Skin epidermis (tissue), 12 donors: ENCODE data around the gene CENPM.
"Not testable (repeated sequence)": the region's sequence is repeated elsewhere in the genome, so short reads cannot be mapped to it uniquely, and the experiment has no call there.

ENCODE experiments used
- H3K27ac ChIP-seq, 21 experiments: fragments of 200-600 bp; sonication (generic) in 11 of 21; one replicate each; pipeline ENCODE4 v1.5.0; 2020; ENCODE audit warnings: mild to moderate bottlenecking in 3 of 21, inconsistent platforms in 2 of 21, moderate library complexity in 2 of 21
- H3K4me3 ChIP-seq, 7 experiments: fragments of 200-600 bp; sonication (generic) in 2 of 7; one replicate each; pipeline ENCODE4 v1.5.0; 2020; ENCODE audit warnings: inconsistent platforms in 2 of 7, mild to moderate bottlenecking in 2 of 7, moderate library complexity in 1 of 7

The CENPM gene

DNA sequence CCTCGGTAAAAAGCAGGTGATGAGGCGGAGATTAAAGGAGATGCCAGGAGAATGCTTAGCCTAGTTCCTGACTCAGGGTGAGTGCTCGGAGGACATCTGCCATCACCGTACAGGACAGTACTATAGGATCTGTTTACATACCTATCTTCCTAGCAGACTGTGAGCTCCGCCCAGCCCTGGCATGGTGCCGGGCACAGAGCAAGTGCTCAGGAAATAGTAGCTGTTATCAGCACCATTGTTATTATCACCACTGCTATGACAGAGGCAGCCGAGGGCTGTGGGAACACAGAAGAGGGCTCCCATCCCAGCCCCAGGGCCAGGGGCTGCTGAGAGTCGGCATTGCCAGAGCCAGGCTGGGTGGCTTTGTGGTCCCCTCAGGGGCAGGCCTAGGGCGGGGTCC, 21.6 kb upstream of the CENPM start:
- H3K27ac ChIP-seq = no peak overlapping the region

DNA sequence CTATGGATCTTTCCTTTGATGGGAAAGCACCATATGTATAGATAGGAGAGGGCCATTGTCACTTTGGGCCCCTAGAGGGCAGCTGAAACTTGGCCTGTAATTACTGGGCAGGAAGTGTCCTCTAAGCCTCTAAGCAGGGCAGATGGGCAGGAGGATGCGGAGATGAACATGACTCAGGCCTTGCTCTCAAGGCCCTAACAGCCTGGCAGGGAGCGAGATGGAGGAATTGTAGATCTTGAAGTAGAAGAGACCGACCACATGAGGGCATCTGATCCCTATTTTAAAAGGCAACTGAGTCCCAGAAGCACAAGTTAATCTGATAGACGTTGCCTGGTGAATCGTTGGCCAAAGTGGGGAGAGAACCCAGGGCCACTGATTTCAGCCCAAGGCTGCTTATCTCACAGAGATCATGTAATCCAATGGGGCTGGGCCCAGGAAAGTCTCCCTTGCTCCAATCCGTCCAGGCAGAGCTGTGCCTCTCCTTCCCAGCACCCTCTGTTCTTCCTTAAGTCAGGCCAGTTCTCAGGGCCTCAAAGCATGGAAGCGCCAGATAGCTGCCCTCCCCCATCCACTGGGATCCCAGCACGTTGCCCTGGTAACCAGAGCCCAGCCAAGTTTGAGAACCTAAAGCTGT, 19.8 kb upstream of the CENPM start:
- Histone ChIP-seq H3K27ac (no peak overlapping the region), H3K4me3 (no peak overlapping the region)

More for the DNA sequence above, 21.6 kb upstream of the CENPM start:
- H3K4me3 ChIP-seq = no peak overlapping the region

DNA sequence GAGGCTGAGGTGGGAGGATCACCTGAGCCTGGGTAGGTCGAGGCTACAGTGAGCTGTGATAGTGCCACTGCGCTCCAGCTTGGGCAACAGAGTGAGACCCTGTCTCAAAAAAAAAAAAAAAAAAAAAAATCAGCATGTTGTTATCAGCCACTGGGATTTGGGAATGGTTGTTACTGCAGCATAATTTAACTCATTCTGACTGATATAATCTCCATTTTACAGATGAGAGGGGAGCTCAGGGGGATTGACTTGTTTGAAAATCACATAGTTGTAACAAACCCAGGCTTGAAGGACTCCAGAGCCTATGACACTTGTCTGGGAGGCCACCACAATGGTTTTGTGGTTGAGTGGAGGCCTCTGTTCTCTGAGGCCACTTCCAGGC, 19.3 kb upstream of the CENPM start:
- no peak overlapping the region for H3K4me3 ChIP-seq
- no peak overlapping the region for H3K27ac ChIP-seq

DNA sequence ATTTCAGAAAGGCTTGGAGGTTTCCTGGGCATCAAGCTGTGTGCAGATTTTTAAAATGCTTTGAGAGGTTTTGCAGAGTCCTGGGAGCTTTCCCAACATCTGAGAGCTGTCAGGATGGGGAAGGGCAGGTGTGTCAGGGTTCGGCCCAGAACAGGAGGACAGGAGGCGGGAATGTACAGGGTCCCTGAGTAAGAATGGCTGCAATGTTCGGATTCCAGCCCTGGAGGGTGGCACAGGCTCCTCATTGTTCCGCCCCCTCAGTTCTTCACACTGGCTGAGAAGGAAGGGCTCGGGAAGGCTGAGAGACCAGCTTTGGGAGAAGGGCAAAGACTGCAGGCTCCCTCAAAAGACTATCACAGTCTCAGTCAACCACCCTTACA, 17.1 kb upstream of the CENPM start:
- peak overlapping the region in 1 of 21 experiments; percentile 57 for H3K27ac ChIP-seq
- no peak overlapping the region for H3K4me3 ChIP-seq

DNA sequence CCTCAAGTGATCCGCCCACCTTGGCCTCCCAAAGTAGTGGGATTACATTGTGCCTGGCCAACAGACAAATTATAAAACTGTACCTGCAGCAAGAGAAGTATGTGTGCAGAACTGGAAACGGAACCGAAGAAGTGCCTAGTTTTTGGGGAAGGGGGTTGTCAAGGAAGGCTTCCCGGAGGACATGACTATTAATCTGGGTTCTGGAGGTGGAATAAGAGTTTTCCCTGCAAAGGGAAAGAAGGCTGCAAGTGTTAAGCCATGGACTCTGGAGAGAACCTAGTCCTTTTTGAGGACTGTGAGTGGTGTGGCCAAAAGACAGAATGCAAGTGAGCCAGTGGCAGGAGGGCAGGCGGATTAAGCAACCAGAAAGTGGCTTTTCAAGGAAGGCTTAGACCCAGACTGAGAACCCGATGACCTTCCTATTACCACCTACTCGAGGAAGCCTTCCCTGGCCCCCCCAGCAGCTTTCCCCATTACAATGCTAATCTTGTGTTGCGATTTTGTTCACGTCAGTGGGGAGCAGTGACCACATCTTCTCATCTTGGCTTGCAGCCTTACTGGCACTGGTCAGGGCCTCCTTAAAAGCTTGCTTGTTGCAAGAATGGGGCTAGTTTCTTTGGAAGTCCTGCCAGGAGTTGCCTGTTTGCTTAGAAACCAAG, 16.6 kb upstream of the CENPM start:
- Histone ChIP-seq H3K27ac (peak overlapping the region in 1 of 21 experiments; percentile 17), H3K4me3 (no peak overlapping the region)

DNA sequence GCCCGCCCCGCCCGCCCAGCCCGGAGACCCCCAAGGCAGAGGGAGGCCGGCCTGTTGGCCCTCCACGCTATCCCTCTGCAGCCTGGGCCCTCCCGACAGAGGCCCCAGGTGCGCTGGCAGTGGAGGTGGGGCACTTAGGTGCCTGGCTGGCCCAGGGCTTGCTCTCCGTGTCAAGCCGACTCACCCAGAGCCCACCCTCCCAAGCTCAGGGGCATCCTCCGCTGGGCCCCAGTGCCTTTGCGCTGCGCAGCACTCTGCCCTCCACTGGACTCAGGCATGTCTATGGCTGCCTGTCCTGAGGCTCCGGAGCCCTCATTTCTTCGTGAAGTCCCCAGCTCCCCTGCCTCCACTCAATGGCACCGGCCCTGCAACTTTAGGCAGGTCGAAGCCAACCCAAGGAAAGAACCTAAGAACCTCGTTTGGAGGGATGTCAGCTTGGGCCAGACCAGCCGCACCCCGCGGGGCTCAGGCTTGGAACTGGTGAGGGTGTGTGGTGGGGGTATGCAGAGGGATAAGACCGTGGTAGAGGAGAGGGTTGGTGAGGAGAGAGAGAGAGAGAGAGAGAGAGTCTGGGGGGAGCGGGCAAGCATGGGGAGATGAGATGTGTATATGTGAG, 11.1 kb upstream of the CENPM start:
- H3K4me3 ChIP-seq = peak overlapping the region in 4 of 7 experiments; percentile 5 to 27 (median 12)

DNA sequence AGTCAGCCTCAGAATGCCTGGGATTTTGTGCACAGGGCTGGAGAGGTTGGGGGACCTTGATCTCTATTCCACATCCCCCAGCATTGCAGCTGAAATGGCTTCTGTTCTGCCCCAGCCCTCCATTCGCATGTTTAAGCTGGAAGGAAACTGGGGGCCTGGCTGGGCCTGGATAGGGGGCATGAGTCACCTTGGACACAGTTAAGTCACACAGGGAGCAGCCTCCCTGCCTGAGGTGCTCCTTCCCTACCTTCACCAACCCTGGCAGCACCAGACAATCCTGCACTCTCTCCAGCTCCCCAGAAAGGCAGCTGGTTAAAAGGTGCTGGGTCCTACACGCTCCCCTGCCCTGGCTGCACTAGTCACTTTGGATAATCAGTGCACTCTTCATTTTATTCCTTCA, 5.8 kb upstream of the CENPM start:
- no peak overlapping the region for H3K27ac ChIP-seq
- H3K4me3 ChIP-seq = no peak overlapping the region

More for the DNA sequence above, 11.1 kb upstream of the CENPM start:
- peak overlapping the region in 1 of 21 experiments; percentile 58 for H3K27ac ChIP-seq

DNA sequence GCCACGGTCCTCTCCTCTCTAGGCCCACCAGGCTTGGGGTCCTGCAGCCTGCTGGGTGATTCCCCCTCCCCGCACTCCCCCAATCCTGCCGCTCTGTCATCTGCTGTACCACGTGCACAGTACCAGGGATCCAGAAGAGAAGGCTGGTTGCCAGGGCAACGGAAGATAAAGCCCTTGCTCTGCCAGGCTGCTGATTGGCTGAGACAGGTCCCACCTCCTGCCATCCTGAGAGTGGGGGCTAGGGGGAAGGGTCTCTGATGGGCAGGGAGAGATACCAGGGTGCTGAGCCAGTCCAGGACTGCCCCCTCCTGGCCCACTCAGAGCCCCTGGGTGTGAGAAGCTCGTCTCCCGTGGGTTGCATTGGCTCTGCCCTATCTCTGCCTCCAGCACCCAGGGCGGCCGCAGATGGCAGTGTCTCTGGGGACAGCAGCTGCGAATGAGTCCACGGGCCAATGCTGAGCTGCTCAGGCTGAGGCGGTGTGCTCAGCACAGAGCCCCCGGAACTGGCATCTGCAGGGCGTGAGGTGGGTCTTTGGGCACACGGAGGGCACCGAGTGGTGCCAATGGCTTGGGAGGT, 5.0 kb upstream of the CENPM start, which contains the start of gene SMIM45:
SMIM45 (plus strand) TSS at position 253 of the 577 bp plus-strand sequence.
- Histone ChIP-seq H3K27ac (no peak within 1 kb of the TSS), H3K4me3 (no peak within 1 kb of the TSS)

DNA sequence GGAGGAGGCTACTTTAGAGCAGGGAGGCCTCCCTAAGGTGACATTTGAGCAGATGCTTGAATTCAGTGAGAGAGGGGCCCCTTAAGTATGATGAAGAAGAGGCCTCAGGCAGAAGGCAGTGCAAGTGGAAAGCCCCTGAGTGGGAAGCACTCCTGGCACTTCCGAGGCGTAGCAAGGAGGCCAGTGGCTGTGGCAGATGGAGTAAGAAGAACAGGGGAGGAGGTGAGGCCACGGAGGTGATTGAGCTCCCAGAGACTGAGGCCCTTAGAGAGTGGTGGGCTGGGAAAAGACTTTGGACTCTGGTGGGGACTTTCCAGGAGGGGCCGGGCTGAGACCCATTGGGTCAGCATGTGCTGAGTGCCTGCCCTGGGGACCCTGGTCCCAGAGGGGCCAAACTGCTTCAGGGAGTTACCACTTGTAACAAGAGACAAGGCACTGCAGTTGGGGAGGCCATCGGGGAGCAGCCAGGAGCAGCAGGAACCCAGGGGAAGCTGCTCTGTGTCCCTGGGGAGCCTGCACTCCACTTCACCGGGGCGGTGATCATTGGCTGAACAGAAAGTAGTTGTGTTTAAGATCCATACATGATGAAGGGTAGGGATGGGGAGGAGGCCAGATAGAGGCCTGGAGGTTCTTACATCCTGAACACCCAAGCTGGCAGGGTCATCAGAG, 2.5 kb upstream of the CENPM start:
- Histone ChIP-seq H3K27ac (no peak overlapping the region), H3K4me3 (no peak overlapping the region)

DNA sequence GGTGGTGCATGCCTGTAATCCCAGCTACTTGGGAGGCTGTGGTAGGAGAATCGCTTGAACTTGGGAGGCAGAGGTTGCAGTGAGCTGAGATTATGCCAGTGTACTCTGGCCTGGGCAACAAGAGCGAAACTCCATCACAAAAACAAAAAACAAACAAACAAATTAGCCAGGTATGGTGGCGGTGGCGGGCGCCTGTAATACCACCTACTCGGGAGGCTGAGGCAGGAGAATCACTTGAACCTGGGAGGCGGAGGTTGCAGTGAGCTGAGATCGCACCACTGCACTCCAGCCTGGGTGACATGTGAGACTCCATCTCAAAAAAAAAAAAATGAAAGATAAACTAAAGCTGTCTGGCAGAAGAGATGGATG, 2.0 kb upstream of the CENPM start:
- H3K27ac ChIP-seq, H3K4me3 ChIP-seq: not testable (repeated sequence)

DNA sequence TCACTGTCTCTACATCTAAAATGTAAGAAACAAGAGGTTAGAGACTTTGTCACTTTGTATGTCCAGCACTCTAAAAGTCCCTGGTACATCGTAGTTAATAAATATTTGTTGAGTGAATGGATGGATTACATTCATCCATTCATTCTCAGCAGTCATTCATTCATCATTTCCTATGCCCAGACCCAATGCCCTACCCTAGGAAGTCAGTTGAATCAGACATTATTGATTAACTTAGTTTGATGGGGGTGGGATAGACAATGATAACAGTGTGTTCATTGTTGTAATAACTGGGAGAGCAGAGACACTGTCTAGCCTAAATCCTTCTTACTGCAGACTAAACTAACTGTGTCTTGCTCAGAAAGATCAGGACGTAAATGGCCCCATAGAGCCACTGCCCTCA, 1.2 kb upstream of the CENPM start:
- Histone ChIP-seq H3K4me3 (no peak overlapping the region), H3K27ac (no peak overlapping the region)

DNA sequence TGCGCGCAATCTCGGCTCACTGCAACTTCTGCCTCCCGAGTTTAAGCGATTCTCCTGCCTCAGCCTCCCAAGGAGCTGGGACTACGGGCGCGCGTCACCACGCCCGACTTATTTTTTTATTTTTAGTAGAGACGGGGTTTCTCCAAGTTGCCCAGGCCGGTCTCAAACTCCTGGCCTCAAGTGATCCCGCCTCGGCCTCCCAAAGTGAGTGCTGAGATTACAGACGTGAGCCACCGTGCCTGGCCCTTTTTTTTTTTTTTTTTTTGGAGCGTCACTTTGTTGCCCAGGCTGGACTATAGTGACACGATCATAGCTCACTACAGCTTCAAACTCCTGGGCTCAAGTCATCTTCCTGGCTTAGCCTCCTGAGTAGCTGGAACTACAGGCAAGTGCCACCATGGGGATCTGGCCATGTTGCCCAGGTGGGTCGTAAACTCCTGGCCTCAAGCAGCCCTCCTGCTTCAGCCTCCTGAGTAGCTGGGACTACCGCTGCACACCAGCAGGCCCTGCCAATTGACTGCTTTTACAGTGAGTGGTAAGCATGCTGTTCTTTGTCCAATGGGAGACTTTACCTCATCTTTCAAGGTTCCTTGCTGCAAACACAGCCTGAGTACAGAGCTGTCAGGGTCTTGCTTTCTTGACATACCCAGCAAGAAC, 600 bp upstream of the CENPM start:
- Histone ChIP-seq H3K27ac (peak overlapping the region in 3 of 21 experiments; percentile 3 to 82 (median 73)), H3K4me3 (peak overlapping the region in 4 of 7 experiments; percentile 44 to 88 (median 84))

DNA sequence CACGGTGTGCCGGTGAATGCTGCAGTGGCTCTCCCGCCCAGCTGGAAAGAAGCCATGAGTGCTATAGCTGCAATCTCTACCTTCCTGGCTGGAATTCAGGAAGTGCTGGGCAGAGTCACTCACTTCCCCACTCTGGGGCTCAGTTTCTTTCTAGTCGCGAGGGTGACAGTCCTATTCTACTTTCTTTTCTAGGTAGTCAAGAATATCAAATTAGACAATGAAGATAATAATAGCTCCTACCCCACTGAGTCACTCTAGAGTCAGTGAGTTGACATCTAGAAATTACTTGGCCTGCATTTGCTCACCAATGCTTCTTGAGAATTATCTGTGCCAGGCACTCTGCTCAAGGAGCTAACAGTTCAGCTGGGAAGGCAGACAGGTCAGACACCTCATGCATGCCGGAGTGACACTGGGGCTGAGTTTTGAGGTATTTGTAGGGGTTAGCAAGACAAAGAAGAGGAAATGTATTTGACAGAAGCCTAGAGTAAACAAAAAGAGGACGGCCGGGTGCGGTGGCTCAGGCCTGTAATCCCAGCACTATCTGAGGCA, 3.2 kb downstream of the CENPM start:
- Histone ChIP-seq H3K27ac (peak overlapping the region in 4 of 21 experiments; percentile 12 to 39 (median 19)), H3K4me3 (no peak overlapping the region)

DNA sequence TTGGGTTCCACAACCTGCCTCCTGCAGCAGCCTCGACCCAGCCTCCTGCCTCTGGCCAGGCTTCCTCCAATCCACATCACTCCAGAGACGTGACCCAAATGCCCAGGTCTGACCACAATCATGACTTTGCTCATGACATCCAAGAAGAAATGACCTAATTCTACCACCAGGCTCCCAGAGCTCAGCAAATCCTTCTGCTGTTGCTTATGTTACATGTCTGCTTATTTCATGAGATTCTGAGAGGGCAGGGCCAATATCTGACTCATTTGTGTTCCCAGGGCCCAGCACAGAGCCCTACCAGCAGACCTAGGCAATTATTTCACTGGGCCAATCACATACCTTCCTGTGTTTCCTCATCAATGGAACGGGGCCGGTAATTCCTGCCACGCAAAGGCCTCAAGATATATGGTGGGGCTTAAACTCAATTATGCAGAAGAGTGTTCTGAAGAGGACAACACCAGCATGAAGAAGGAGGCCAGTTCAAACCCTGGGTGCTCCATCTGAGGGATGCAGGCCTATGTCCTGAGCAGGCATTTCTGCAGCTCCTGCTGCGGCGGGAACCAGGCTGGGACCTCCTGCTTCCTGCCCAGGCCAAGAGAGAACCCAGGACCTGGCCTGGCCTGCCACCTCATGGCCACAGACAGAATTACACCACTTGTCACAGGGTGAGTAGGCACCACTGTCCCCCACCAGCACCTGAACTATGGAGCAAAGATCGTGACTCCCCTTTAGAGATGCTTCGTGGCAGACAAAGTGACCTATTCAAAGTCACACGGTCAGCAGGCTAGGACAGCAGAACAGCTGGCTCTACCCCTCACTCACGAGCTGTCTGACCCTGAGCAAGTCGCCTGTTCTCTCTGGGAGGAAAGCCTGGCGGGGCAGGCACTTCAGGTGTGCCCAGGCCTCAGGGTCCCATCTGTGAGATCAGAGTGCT, 5.9 kb downstream of the CENPM start:
- Histone ChIP-seq H3K27ac (peak overlapping the region in 20 of 21 experiments; percentile 46 to 98 (median 85)), H3K4me3 (no peak overlapping the region)

DNA sequence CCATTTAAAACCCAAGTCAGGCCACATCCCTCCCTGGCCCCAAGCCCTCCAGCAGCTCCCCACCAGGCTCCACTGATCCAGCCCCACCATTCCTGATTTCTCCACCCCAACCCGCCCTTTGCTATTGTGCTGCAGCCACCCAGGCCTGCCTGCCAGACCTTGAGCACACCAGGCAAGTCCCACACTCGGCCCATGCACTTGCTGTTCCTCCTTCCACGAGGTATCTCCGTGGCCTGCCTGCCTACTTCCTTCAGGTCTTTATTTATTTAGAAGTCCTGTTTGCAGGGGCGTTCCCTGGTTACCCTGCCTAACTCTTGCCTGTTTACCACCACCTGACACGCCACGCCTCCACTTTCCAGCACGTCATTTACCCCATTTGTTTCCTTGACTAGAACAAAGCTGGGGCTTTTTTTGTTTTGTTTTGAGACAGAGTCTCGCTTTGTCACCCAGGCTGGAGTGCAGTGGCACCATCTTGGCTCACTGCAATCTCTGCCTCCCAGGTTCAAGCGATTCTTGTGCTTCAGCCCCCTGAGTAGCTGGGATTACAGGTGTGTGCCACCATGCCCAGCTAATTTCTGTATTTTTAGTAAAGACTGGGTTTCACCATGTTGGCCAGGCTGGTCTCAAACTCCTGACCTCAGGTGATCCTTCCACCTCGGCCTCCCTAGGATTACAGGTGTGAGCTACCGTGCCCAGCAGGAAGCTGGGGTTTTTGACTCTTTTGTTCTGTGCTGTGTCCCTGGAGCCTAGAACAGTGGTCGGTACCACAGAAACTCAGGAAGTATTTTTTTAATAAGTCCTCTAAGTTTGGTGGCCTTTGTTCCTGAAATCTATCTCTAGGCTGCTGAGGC, 6.7 kb downstream of the CENPM start:
- peak overlapping the region in 1 of 7 experiments; percentile 5 for H3K4me3 ChIP-seq
- H3K27ac ChIP-seq = peak overlapping the region in 20 of 21 experiments; percentile 56 to 98 (median 85)

DNA sequence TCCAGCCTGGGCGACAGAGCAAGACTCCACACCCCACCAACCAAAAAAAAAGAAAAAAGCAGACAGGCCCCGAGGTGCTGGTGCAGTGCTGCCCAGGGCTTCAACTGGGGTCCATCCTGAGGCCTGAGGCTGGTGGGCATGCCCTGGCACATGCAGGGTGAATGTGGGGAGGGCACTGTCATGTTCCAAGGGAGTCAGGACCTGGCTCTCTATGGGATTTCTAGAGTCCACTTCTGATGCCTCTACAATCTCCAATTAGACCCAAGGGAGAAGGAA, 10.1 kb downstream of the CENPM start:
- Histone ChIP-seq H3K27ac (peak overlapping the region in 1 of 21 experiments; percentile 66), H3K4me3 (no peak overlapping the region)

DNA sequence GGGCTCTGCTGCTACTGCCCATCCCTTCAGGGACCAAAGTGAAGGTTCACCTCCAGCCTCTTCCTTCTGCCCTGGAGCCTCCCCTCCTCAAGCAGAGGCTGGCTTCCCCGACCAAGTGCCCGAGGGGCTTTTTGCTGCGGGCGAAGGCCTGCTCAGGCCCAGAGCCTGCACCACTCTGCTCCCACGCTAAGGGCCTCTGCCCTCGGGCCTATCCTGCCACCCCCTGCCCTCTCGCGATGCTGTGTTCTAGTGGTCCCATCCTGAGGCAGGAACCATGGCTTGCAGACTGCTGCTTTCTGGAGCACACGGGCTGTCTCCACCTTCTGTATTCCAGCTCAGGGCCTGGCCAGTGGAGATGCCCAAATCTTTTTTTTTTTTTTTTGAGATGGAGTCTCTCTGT, 11.4 kb downstream of the CENPM start:
- Histone ChIP-seq H3K4me3 (no peak overlapping the region), H3K27ac (peak overlapping the region in 2 of 21 experiments; percentile 11 to 78)

DNA sequence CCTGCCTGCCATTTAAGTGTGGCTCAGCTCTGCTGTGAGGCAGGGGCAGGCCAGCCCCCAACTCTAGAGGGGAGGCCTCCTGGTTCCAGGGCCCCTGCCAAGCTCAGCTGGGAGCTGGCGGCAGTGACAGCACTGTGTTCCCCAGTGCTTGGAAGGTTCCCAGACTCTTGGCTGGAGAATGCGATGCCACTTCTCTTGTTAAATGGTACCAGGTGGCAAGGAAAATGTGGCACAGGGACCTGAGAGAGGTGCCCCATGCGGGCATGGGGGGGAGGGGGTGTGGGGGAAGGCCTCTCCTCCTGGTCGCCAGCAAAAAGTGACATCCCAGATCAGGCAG, 12.0 kb downstream of the CENPM start:
- Histone ChIP-seq H3K27ac (peak overlapping the region in 1 of 21 experiments; percentile 78), H3K4me3 (no peak overlapping the region)
